B cell (primary cell): Measurements from ENCODE around the gene HIBCH. TPM values are rescaled to one million over a fixed set of nuclear protein-coding genes. Genes with fewer than 3 reads are reported as not detected.

Experiments
- ATAC-seq: fragments of 200-7000 bp; cut with Tn5 transposase; one replicate; pipeline ENCODE4 v1.10.0; 2021; ENCODE audit warnings: low read depth, mild to moderate bottlenecking, moderate number of reproducible peaks, moderate library complexity
- CTCF ChIA-PET: fragments of 350-600 bp; sonication (Branson Sonifier 250); formaldehyde crosslinking; loops from one replicate; lab custom pipeline; 2021; ENCODE audit warnings: antibody characterized with exemption, inconsistent platforms; lab: Charles Lee
- POLR2A ChIA-PET: fragments of 350-600 bp; sonication (Branson Sonifier 250); formaldehyde crosslinking; loops from one replicate; lab custom pipeline; 2021; ENCODE audit warnings: antibody characterized with exemption; lab: Charles Lee
- DNase-seq: peaks from one replicate; pipeline ENCODE4 v3.0.0; 2013
- H2AFZ ChIP-seq: 2 replicates; pipeline ENCODE4 v1.6.1; 2012; ENCODE audit warnings: mild to moderate bottlenecking, low read depth, low read length; ENCODE audit not compliant: insufficient read depth, poor library complexity, severe bottlenecking
- H3K27ac ChIP-seq, 2 donors: 1 replicate in 1 of 2; 2 replicates in 1 of 2; pipeline ENCODE4 v1.5.1; 2012 to 2013; ENCODE audit warnings: low read length in 2 of 2, mild to moderate bottlenecking in 2 of 2, moderate library complexity in 1 of 2
- H3K27me3 ChIP-seq, 4 experiments: fragments of 200-600 bp in 1 of 4; sonication (generic) in 1 of 4; replicated peaks in 1 of 4; 1 replicate in 2 of 4; 2 replicates in 2 of 4; pipeline versions ENCODE4 v1.6.1 to v1.7.0; 2013 to 2016; ENCODE audit warnings: low read length in 3 of 4, mild to moderate bottlenecking in 2 of 4, mixed read lengths in 1 of 4, moderate library complexity in 1 of 4; ENCODE audit not compliant: insufficient read depth in 4 of 4, control insufficient read depth in 3 of 4; ENCODE audit errors: control extremely low read depth in 1 of 4
- H3K36me3 ChIP-seq, 2 experiments: replicated peaks in 1 of 2; 1 replicate in 1 of 2; 2 replicates in 1 of 2; pipeline versions ENCODE4 v1.6.1 to v1.7.1; 2013; ENCODE audit warnings: low read length in 1 of 2; ENCODE audit not compliant: insufficient read depth in 2 of 2, control insufficient read depth in 1 of 2; ENCODE audit errors: control extremely low read depth in 1 of 2, extremely low read depth in 1 of 2
- H3K4me1 ChIP-seq, 2 donors: fragments of 200-600 bp in 1 of 2; sonication (generic) in 1 of 2; 1 replicate in 1 of 2; 2 replicates in 1 of 2; pipeline versions ENCODE4 v1.5.1 to v1.6.1; 2013 to 2017; ENCODE audit warnings: low read length in 2 of 2; ENCODE audit not compliant: control insufficient read depth in 2 of 2, insufficient read depth in 2 of 2
- H3K4me2 ChIP-seq: replicated peaks from 2 replicates; pipeline ENCODE3; 2012; ENCODE audit warnings: mild to moderate bottlenecking, low read depth, low read length; ENCODE audit not compliant: poor library complexity, severe bottlenecking
- H3K4me3 ChIP-seq, 5 experiments: fragments of 200-600 bp in 1 of 5; sonication (generic) in 1 of 5; 1 replicate in 3 of 5; 2 replicates in 2 of 5; pipeline versions ENCODE4 v1.5.1 to v1.7.0; 2011 to 2016; ENCODE audit warnings: low read length in 4 of 5, mild to moderate bottlenecking in 4 of 5, low read depth in 2 of 5, control low read depth in 1 of 5, moderate library complexity in 1 of 5; ENCODE audit not compliant: insufficient read depth in 1 of 5; ENCODE audit errors: control extremely low read depth in 1 of 5, extremely low read depth in 1 of 5
- H3K79me2 ChIP-seq: fragments of 200-600 bp; sonication (generic); one replicate; pipeline ENCODE4 v1.6.0; 2016; ENCODE audit warnings: low read length; ENCODE audit not compliant: control insufficient read depth, insufficient read depth
- H3K9ac ChIP-seq: fragments of 200-600 bp; sonication (generic); 2 replicates; pipeline ENCODE4 v1.6.1; 2017; ENCODE audit warnings: mild to moderate bottlenecking, low read length, moderate library complexity
- H3K9me3 ChIP-seq, 3 donors: one replicate each; pipeline versions ENCODE4 v1.6.1 to v1.7.1; 2013; ENCODE audit warnings: low read length in 2 of 3; ENCODE audit not compliant: control insufficient read depth in 2 of 3, insufficient read depth in 1 of 3; ENCODE audit errors: control extremely low read depth in 1 of 3
- H4K20me1 ChIP-seq: 2 replicates; pipeline ENCODE4 v1.6.0; 2012; ENCODE audit warnings: mild to moderate bottlenecking, low read length; ENCODE audit not compliant: insufficient read depth, control insufficient read depth, poor library complexity, severe bottlenecking
- H3K27ac Mint-ChIP-seq: one replicate; pipeline ENCODE4 v1.8.0; 2021; ENCODE audit warnings: mixed read lengths
- H3K27me3 Mint-ChIP-seq: one replicate; pipeline ENCODE4 v1.8.0; 2021; ENCODE audit warnings: mixed read lengths
- H3K4me1 Mint-ChIP-seq: one replicate; pipeline ENCODE4 v1.8.0; 2021; ENCODE audit warnings: mixed read lengths
- H3K4me3 Mint-ChIP-seq: one replicate; pipeline ENCODE4 v1.8.0; 2021; ENCODE audit warnings: mixed read lengths
- H3K9me3 Mint-ChIP-seq: one replicate; pipeline ENCODE4 v1.8.0; 2022; ENCODE audit warnings: mixed read lengths; ENCODE audit not compliant: insufficient read depth
- CTCF ChIP-seq: fragments of 200-600 bp; IDR thresholded peaks from one replicate; pipeline ENCODE4 v1.8.0; 2022; ENCODE audit warnings: antibody characterized with exemption, mild to moderate bottlenecking
- EZH2 ChIP-seq: IDR thresholded peaks from 2 replicates; pipeline ENCODE4 v1.6.1; 2012; ENCODE audit warnings: borderline replicate concordance, low read depth, mild to moderate bottlenecking, moderate library complexity, low read length; ENCODE audit not compliant: insufficient read depth, poor library complexity, severe bottlenecking
- WGBS: methylation state at CpG from one replicate; pipeline ENCODE4 v1.1.5; 2013; ENCODE audit warnings: missing lambda C conversion rate; ENCODE audit not compliant: insufficient coverage; 5-methylcytosine and 5-hydroxymethylcytosine counted together
- intact Hi-C: fragments of 100-400 bp; cut with micrococcal nuclease; formaldehyde crosslinking; loops from one replicate; pipeline ENCODE4 v1.10.0; 2022
- polyA plus RNA-seq: library from polyadenylated mRNA; depleted of rRNA; stranded (reverse); fragments of >200 nt; gene quantifications from 2 replicates; pipeline ENCODE4 v1.2.3, GENCODE V29; 2012
- total RNA-seq, 2 donors: library from RNA; stranded (reverse); fragments of 120-200 nt in 1 of 2; gene quantifications; 1 replicate in 1 of 2; 2 replicates in 1 of 2; pipeline versions ENCODE4 v1.2.3 to v1.2.4, GENCODE V29; 2013 to 2022

Gene HIBCH
- total and polyA plus RNA-seq, 2 donors (not counting 1 experiment from before 2014, with no cell fraction given): 5.6 to 30.2 TPM

GRCh38 chr2:190156530-190157212 is 163.0 kb downstream of the HIBCH start:
- DNase-seq (no peak), ATAC-seq (no peak)
- no peak overlapping the region for H3K27ac ChIP-seq
- no peak overlapping the region for H3K4me3 ChIP-seq
- no CpG with 5 or more reads among the region's 4 CpGs for WGBS
- no peak overlapping the region for H3K4me2 ChIP-seq
- Mint-ChIP-seq H3K4me3 (no peak overlapping the region), H3K27ac (no peak overlapping the region), H3K27me3 (no peaks in the 10 kb centered on the region), H3K9me3 (no peaks in the 10 kb centered on the region), H3K4me1 (peaks cover 7% of the 10 kb centered on the region)
- peaks cover 0 to 4% (median 0%) of the 10 kb centered on the region in 3 donors for H3K9me3 ChIP-seq
- H3K27me3 ChIP-seq: peaks cover 0 to 5% (median 0%) of the 10 kb centered on the region in 4 experiments
- no peak for TF ChIP-seq CTCF
- no peak for TF ChIP-seq EZH2
- POLR2A ChIA-PET: no interaction called here
- H3K4me1 ChIP-seq: no peaks in the 10 kb centered on the region
- no peaks in the 10 kb centered on the region for H4K20me1 ChIP-seq
- no peak overlapping the region for H2AFZ ChIP-seq
- CTCF ChIA-PET: no interaction called here
- H3K9ac ChIP-seq: no peak overlapping the region
- intact Hi-C loops: no loop called here
- no peaks in the 10 kb centered on the region for H3K36me3 ChIP-seq
- no peaks in the 10 kb centered on the region for H3K79me2 ChIP-seq

Other genes starting within 250 kb of the HIBCH start
- 3.7 and 4.6 TPM in 2 replicates for gene INPP1, start 23.8 kb upstream of the HIBCH start, total RNA-seq
- gene INPP1, start 23.8 kb upstream of the HIBCH start, polyA plus RNA-seq: 3.1 and 3.8 TPM in 2 replicates
- gene MFSD6, start 88.5 kb upstream of the HIBCH start, total RNA-seq: 33.8 and 38.0 TPM in 2 replicates
- gene MFSD6, start 88.5 kb upstream of the HIBCH start, polyA plus RNA-seq: 11.1 and 13.5 TPM in 2 replicates
- gene NEMP2, start 214.9 kb upstream of the HIBCH start, total RNA-seq: 17.3 and 22.4 TPM in 2 replicates
- 1.3 and 4.7 TPM in 2 replicates for gene NEMP2, start 214.9 kb upstream of the HIBCH start, polyA plus RNA-seq